WTC11 (cell line): ENCODE results near the gene MRPL39. TPM values are rescaled to one million over a fixed set of nuclear protein-coding genes. Genes with fewer than 3 reads are reported as not detected.

ENCODE experiments used
- ATAC-seq: fragments of 200-7000 bp; cut with Tn5 transposase; 2 replicates; pipeline ENCODE4 v1.10.0; 2021; ENCODE audit warnings: mild to moderate bottlenecking, moderate library complexity
- CTCF ChIA-PET: fragments of 300-600 bp; sonication (Branson Sonifier 250); formaldehyde crosslinking; loops from one replicate; lab custom pipeline; 2021; ENCODE audit warnings: antibody characterized with exemption; lab: Charles Lee
- POLR2A ChIA-PET: fragments of 350-600 bp; sonication (Branson Sonifier 250); formaldehyde crosslinking; loops from one replicate; lab custom pipeline; 2021; ENCODE audit warnings: antibody characterized with exemption; lab: Charles Lee
- DNase-seq: peaks from one replicate; pipeline ENCODE4 v3.0.0; 2021; ENCODE audit warnings: low spot score
- H3K27ac Mint-ChIP-seq: 2 replicates; pipeline ENCODE4 v1.8.0; 2021; ENCODE audit warnings: mixed read lengths
- H3K27me3 Mint-ChIP-seq: 2 replicates; pipeline ENCODE4 v1.8.0; 2021; ENCODE audit warnings: low read depth, mild to moderate bottlenecking, moderate library complexity, mixed read lengths
- H3K36me3 Mint-ChIP-seq: 2 replicates; pipeline ENCODE4 v1.8.0; 2021; ENCODE audit warnings: mixed read lengths
- H3K4me1 Mint-ChIP-seq: 2 replicates; pipeline ENCODE4 v1.8.0; 2022; ENCODE audit warnings: mixed read lengths
- H3K4me3 Mint-ChIP-seq: 2 replicates; pipeline ENCODE4 v1.8.0; 2021; ENCODE audit warnings: mild to moderate bottlenecking, moderate library complexity, mixed read lengths
- H3K9me3 Mint-ChIP-seq: 2 replicates; pipeline ENCODE4 v1.8.0; 2021; ENCODE audit warnings: mixed read lengths
- AFF4 ChIP-seq: sonication (generic); formaldehyde crosslinking; IDR thresholded peaks from 2 replicates; pipeline ENCODE4 v1.8.1; 2023; ENCODE audit warnings: mild to moderate bottlenecking, missing genetic modification reagents, borderline replicate concordance
- ARID4B ChIP-seq: sonication (generic); formaldehyde crosslinking; IDR thresholded peaks from 2 replicates; pipeline ENCODE4 v1.8.0; 2023; ENCODE audit warnings: missing genetic modification reagents, mild to moderate bottlenecking, borderline replicate concordance
- CDX4 ChIP-seq: fragments of 250-450 bp; sonication (Bioruptor Pico); IDR thresholded peaks from 2 replicates; pipeline ENCODE4 v1.9.0; 2021; ENCODE audit warnings: moderate library complexity, mild to moderate bottlenecking, inconsistent platforms, borderline replicate concordance
- GABPB1 ChIP-seq: sonication (generic); formaldehyde crosslinking; IDR thresholded peaks from 2 replicates; pipeline ENCODE4 v1.8.1; 2023; ENCODE audit warnings: mild to moderate bottlenecking, missing genetic modification reagents
- MXD4 ChIP-seq: fragments of 250-450 bp; sonication (Bioruptor Pico); IDR thresholded peaks from 2 replicates; pipeline ENCODE4 v1.8.0; 2021; ENCODE audit warnings: mild to moderate bottlenecking, moderate library complexity, borderline replicate concordance
- PRDM15 ChIP-seq: sonication (generic); formaldehyde crosslinking; IDR thresholded peaks from 2 replicates; pipeline ENCODE4 v1.8.0; 2022; ENCODE audit warnings: missing genetic modification reagents
- SMAD4 ChIP-seq: sonication (generic); formaldehyde crosslinking; IDR thresholded peaks from 2 replicates; pipeline ENCODE4 v1.8.0; 2022; ENCODE audit warnings: mild to moderate bottlenecking, missing genetic modification reagents
- STAT6 ChIP-seq: sonication (generic); formaldehyde crosslinking; conservative IDR thresholded peaks from 2 replicates; pipeline ENCODE4 v1.8.1; 2023; ENCODE audit warnings: mild to moderate bottlenecking, low read depth, missing genetic modification reagents, moderate library complexity
- TEAD4 ChIP-seq: sonication (generic); formaldehyde crosslinking; IDR thresholded peaks from 2 replicates; pipeline ENCODE4 v1.8.0; 2022; ENCODE audit warnings: mild to moderate bottlenecking, missing genetic modification reagents
- ZMAT4 ChIP-seq: fragments of 250-450 bp; sonication (Bioruptor Pico); IDR thresholded peaks from 2 replicates; pipeline ENCODE4 v1.9.0; 2021; ENCODE audit warnings: mild to moderate bottlenecking
- ZNF281 ChIP-seq: sonication (generic); formaldehyde crosslinking; IDR thresholded peaks from 2 replicates; pipeline ENCODE4 v1.8.0; 2023; ENCODE audit warnings: mild to moderate bottlenecking, missing genetic modification reagents
- total RNA-seq: library from RNA; stranded (reverse); gene quantifications from 3 replicates; pipeline ENCODE4 v1.2.3, GENCODE V29; 2021

MRPL39 gene
- total RNA-seq, 1 experiment from 2014 or later: 34.7 TPM

GRCh38 chr21:25562660-25563059, 44.6 kb downstream of the MRPL39 start (continued):
- TF ChIP-seq ARID4B (CRISPR knock-in tag): no peak
- no peak for TF ChIP-seq ZMAT4 (CRISPR knock-in tag)
- TF ChIP-seq SMAD4: no peak
- TF ChIP-seq, all 79 proteins: peak for 0

- ChIA-PET POLR2A (no interaction called here), CTCF (interaction anchor here (0.6 to 1.3 kb wide), 2 partner anchors 141 to 143 kb away, joined by 3 to 4 read pairs; no protein-coding TSS in a partner anchor)
- H3K27ac Mint-ChIP-seq: no peak overlapping the region
- H3K4me1 Mint-ChIP-seq: peaks cover 4% of the 10 kb centered on the region
- peaks cover 42% of the 10 kb centered on the region for H3K27me3 Mint-ChIP-seq
- peak overlapping the region; percentile 90 for H3K4me3 Mint-ChIP-seq
- H3K36me3 Mint-ChIP-seq: no peaks in the 10 kb centered on the region
- ATAC-seq (peak; percentile 95), DNase-seq (peak; percentile 74)
- H3K9me3 Mint-ChIP-seq: no peaks in the 10 kb centered on the region; the same call in 1 of the 2 replicates
- no peak for TF ChIP-seq CDX4 (CRISPR knock-in tag)
- no peak for TF ChIP-seq ZNF281
- TF ChIP-seq ZMAT4 (CRISPR knock-in tag): no peak
- no peak for TF ChIP-seq AFF4 (CRISPR knock-in tag)
- TF ChIP-seq STAT6 (CRISPR knock-in tag): no peak
- TF ChIP-seq MXD4 (CRISPR knock-in tag): no peak
- no peak for TF ChIP-seq GABPB1
- no peak for TF ChIP-seq TEAD4 (CRISPR knock-in tag)
- no peak for TF ChIP-seq PRDM15 (CRISPR knock-in tag)
Measured at GRCh38 chr21:25561668-25562641, 45.3 kb downstream of the MRPL39 start.
